Right lobe of liver (tissue), 4 donors: ENCODE results near the gene CFAP90.

Experiments
- CTCF ChIP-seq, 4 donors: fragments of 200-600 bp in 3 of 4; fragments of 450-650 bp in 1 of 4; IDR thresholded peaks; one replicate each; pipeline versions ENCODE4 v1.5.1 to v1.8.0; 2016 to 2022; ENCODE audit warnings: antibody characterized with exemption in 4 of 4, mild to moderate bottlenecking in 2 of 4
- POLR2A ChIP-seq: fragments of 450-650 bp; IDR thresholded peaks from one replicate; pipeline ENCODE4 v1.6.1; 2017; ENCODE audit warnings: antibody characterized with exemption, mild to moderate bottlenecking
- donor health status: DM: no; HTN: no; CAD: no.
- donor health status: DM: no; HTN: no; CAD: no.
- donor health status: DM: no; HTN: yes; CAD: no.

- TF ChIP-seq POLR2A (no peak), CTCF (IDR thresholded peaks at IDR 0.05) (no peak)
These were observed 26.9 kb upstream of the CFAP90 start for GRCh38 chr5:7877851-7878250.
